OCI-LY3 (cell line): ENCODE results near the gene RLN1.
"Not testable (repeated sequence)": the region's sequence is repeated elsewhere in the genome, so short reads cannot be mapped to it uniquely, and the experiment has no call there.

Experiments
- H2AFZ ChIP-seq: fragments of 200-600, 300-600 bp; shearing (Covaris generic); 2 replicates; pipeline ENCODE4 v1.6.0; 2014; ENCODE audit warnings: antibody characterized with exemption, low read depth, low read length
- H3K27ac ChIP-seq: fragments of 200-600, 300-600 bp; sonication (generic); 2 replicates; pipeline ENCODE4 v1.5.1; 2014; ENCODE audit warnings: mild to moderate bottlenecking, low read length, moderate library complexity, mixed read lengths
- H3K27me3 ChIP-seq: fragments of 200-600, 300-600 bp; sonication (generic); 2 replicates; pipeline ENCODE4 v1.6.1; 2014; ENCODE audit warnings: low read depth, low read length, mixed read lengths
- H3K36me3 ChIP-seq: fragments of 200-600, 300-600 bp; sonication (generic); replicated peaks from 2 replicates; pipeline ENCODE3; 2014; ENCODE audit warnings: low read depth, low read length, mixed read lengths
- H3K4me1 ChIP-seq: fragments of 300-600, 200-600 bp; sonication (generic); 2 replicates; pipeline ENCODE4 v1.6.1; 2014; ENCODE audit warnings: low read length, mixed read lengths
- H3K4me2 ChIP-seq: fragments of 200-600, 300-600 bp; sonication (generic); 2 replicates; pipeline ENCODE4 v1.6.1; 2014; ENCODE audit warnings: low read length, mixed read lengths
- H3K4me3 ChIP-seq: fragments of 300-600, 200-600 bp; sonication (generic); 2 replicates; pipeline ENCODE4 v1.5.1; 2014; ENCODE audit warnings: antibody characterized with exemption, mild to moderate bottlenecking, low read length, moderate library complexity
- H3K79me2 ChIP-seq: fragments of 300-600, 200-600 bp; shearing (Covaris generic); 2 replicates; pipeline ENCODE4 v1.6.1; 2014; ENCODE audit warnings: mild to moderate bottlenecking, low read length, mixed read lengths
- H3K9ac ChIP-seq: fragments of 300-600, 200-600 bp; shearing (Covaris generic); 2 replicates; pipeline ENCODE4 v1.6.0; 2014; ENCODE audit warnings: mild to moderate bottlenecking, low read length, moderate library complexity
- H3K9me3 ChIP-seq: fragments of 200-600, 300-600 bp; shearing (Covaris generic); 2 replicates; pipeline ENCODE4 v1.6.1; 2014; ENCODE audit warnings: low read length, mixed read lengths; ENCODE audit not compliant: insufficient read depth
- H4K20me1 ChIP-seq: fragments of 200-600, 300-600 bp; sonication (generic); 2 replicates; pipeline ENCODE4 v1.6.1; 2016; ENCODE audit warnings: low read length, mixed read lengths; ENCODE audit not compliant: insufficient read depth
- EZH2phosphoT487 ChIP-seq: fragments of 200-600 bp; shearing (Covaris generic); IDR thresholded peaks from 2 replicates; pipeline ENCODE4 v1.6.1; 2018; ENCODE audit warnings: antibody characterized with exemption, mixed run types, low read depth
- TF ChIP-seq, protein P1 (sequence below): fragments of 200-600, 300-600 bp; sonication (generic); IDR thresholded peaks from 2 replicates; pipeline ENCODE4 v1.5.1; 2014; ENCODE audit warnings: antibody characterized with exemption, low read length, low read depth

Gene RLN1, protein sequence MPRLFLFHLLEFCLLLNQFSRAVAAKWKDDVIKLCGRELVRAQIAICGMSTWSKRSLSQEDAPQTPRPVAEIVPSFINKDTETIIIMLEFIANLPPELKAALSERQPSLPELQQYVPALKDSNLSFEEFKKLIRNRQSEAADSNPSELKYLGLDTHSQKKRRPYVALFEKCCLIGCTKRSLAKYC

DNA sequence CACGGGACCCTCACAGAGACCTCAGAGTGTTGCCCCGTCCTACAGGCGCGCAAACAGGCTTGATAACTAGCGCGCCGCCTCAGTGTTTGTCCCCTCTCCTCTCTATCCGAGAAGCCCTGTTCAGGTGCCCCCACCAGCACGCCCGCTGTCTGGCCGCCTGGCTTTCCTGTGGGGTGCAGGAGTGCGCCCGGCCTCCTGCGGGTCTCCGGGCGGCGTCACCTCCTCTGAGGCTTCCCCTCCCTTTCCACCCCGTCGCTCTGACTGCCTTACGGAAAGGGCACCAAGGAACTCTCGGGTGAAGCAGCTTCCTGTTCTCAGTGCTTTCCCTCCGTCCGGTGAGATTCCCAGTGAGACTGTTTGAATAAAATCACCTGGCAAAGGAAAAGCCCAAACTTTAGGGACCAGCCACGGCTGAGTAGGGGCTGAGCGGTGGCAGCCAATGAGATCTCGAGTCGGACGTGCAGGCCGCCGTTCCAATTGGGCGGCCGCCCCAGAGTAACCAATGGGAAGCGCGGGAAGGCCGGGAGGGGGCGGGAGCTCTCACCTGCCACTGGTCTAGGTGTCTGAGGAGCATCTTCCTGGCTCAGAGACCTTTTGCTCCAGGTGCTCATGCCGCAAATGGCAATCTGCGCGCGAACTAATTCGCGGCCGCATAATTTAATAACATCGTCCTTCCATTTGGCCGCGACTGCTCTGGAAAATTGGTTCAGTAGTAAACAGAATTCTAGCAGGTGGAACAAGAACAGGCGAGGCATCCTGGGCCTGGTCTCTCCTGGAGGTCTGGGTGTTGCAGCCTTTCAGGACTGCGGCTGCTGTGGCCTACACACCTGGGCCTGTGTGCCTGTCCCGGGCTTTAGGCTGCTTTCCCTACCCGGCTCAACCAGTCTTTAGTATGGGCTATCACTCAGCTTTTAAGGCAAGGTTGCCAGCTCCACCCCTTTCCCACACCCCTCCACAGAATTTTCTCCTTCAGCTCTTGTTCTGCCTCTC, at the start of gene RLN1:
RLN1 (minus strand) TSS at position 885 of the 990 bp plus-strand sequence; CDS start at position 755, 130 bp downstream.
- not testable (repeated sequence) for H3K36me3 ChIP-seq, H3K9ac ChIP-seq, H3K4me1 ChIP-seq, H3K9me3 ChIP-seq, H3K79me2 ChIP-seq, H3K27me3 ChIP-seq, H3K27ac ChIP-seq, H4K20me1 ChIP-seq
- peak within 1 kb of the TSS; percentile 66 for H2AFZ ChIP-seq
- H3K4me2 ChIP-seq = peak within 1 kb of the TSS; percentile 61
- H3K4me3 ChIP-seq = peak within 1 kb of the TSS; percentile 65

DNA sequence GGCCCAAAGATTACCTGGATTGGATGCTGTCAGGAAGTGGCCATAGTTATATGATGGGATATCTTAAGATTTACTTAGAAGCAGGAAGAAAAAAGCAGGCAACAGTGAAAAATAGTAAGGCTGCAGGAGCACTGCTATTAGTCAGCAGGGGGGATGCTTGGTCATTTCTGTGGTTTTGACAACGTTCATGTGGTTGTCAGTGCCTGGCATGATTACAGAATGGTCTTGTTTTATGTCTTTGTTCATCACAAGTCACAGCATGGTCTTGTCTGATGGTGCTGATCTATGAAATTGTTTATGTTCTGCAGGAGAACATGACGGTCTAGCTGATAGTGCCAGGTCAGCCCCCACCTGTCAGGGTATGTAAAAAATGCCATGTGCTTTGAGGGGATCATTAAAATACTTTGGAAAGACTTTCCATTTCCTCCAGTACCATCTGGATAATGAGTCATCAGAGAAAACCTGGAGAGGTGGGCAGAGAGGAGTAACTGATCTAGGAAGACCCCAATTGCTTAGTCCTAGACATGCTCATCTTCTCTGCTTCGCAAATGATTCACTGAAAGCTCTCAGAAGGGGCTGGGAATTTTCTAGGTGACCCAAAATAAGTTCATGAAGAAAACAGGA, 49.5 kb upstream of the RLN1 start:
- H3K79me2 ChIP-seq = no peaks in the 10 kb centered on the region
- H3K9me3 ChIP-seq = no peaks in the 10 kb centered on the region
- H3K4me3 ChIP-seq = no peak overlapping the region
- no peak overlapping the region for H3K4me2 ChIP-seq
- H3K27ac ChIP-seq = no peak overlapping the region
- H3K9ac ChIP-seq = no peak overlapping the region
- H3K27me3 ChIP-seq = no peaks in the 10 kb centered on the region
- peaks cover 6% of the 10 kb centered on the region; the same call in 1 of the 2 replicates for H3K4me1 ChIP-seq
- TF ChIP-seq, protein P1, sequence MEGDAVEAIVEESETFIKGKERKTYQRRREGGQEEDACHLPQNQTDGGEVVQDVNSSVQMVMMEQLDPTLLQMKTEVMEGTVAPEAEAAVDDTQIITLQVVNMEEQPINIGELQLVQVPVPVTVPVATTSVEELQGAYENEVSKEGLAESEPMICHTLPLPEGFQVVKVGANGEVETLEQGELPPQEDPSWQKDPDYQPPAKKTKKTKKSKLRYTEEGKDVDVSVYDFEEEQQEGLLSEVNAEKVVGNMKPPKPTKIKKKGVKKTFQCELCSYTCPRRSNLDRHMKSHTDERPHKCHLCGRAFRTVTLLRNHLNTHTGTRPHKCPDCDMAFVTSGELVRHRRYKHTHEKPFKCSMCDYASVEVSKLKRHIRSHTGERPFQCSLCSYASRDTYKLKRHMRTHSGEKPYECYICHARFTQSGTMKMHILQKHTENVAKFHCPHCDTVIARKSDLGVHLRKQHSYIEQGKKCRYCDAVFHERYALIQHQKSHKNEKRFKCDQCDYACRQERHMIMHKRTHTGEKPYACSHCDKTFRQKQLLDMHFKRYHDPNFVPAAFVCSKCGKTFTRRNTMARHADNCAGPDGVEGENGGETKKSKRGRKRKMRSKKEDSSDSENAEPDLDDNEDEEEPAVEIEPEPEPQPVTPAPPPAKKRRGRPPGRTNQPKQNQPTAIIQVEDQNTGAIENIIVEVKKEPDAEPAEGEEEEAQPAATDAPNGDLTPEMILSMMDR = no peak
- TF ChIP-seq EZH2phosphoT487 = no peak
- H4K20me1 ChIP-seq = no peaks in the 10 kb centered on the region
- H3K36me3 ChIP-seq = no peaks in the 10 kb centered on the region
- H2AFZ ChIP-seq = no peak overlapping the region

- Histone ChIP-seq H3K79me2 (no peaks in the 10 kb centered on the region), H3K9ac (no peak overlapping the region), H3K36me3 (no peaks in the 10 kb centered on the region), H3K27ac (no peak overlapping the region), H2AFZ (no peak overlapping the region), H3K4me2 (no peak overlapping the region), H4K20me1 (no peaks in the 10 kb centered on the region), H3K9me3 (no peaks in the 10 kb centered on the region), H3K27me3 (no peaks in the 10 kb centered on the region), H3K4me3 (no peak overlapping the region), H3K4me1 (peaks cover 6% of the 10 kb centered on the region; the same call in 1 of the 2 replicates)
- TF ChIP-seq, protein P1 = no peak
- TF ChIP-seq EZH2phosphoT487 = no peak
Measured at GRCh38 chr9:5388026-5388819, 48.5 kb upstream of the RLN1 start.

GRCh38 chr9:5384436-5384835, 44.8 kb upstream of the RLN1 start:
- no peak overlapping the region for H3K27ac ChIP-seq
- no peak overlapping the region for H3K9ac ChIP-seq
- TF ChIP-seq, protein P1 = no peak
- no peak for TF ChIP-seq EZH2phosphoT487
- H3K4me1 ChIP-seq = peaks cover 10% of the 10 kb centered on the region; the same call in 1 of the 2 replicates
- H3K27me3 ChIP-seq = no peaks in the 10 kb centered on the region
- no peak overlapping the region for H3K4me3 ChIP-seq
- no peaks in the 10 kb centered on the region for H4K20me1 ChIP-seq
- H3K79me2 ChIP-seq = no peaks in the 10 kb centered on the region
- no peak overlapping the region for H2AFZ ChIP-seq
- no peaks in the 10 kb centered on the region for H3K36me3 ChIP-seq
- H3K9me3 ChIP-seq = no peaks in the 10 kb centered on the region
- no peak overlapping the region for H3K4me2 ChIP-seq
